ENCODE measurements around the gene USP24.

- no peak for TF ChIP-seq CTCF (IDR thresholded peaks at IDR 0.05)
- no peak for TF ChIP-seq POLR2A (IDR thresholded peaks at IDR 0.05)
Observed at GRCh38 chr1:55155522-55155921, 59.6 kb downstream of the USP24 start.
